ENCODE measurements around the gene EVL.

GRCh38 chr14:100066962-100067361 is 1.7 kb downstream of the EVL start:
- TF ChIP-seq, protein P1, sequence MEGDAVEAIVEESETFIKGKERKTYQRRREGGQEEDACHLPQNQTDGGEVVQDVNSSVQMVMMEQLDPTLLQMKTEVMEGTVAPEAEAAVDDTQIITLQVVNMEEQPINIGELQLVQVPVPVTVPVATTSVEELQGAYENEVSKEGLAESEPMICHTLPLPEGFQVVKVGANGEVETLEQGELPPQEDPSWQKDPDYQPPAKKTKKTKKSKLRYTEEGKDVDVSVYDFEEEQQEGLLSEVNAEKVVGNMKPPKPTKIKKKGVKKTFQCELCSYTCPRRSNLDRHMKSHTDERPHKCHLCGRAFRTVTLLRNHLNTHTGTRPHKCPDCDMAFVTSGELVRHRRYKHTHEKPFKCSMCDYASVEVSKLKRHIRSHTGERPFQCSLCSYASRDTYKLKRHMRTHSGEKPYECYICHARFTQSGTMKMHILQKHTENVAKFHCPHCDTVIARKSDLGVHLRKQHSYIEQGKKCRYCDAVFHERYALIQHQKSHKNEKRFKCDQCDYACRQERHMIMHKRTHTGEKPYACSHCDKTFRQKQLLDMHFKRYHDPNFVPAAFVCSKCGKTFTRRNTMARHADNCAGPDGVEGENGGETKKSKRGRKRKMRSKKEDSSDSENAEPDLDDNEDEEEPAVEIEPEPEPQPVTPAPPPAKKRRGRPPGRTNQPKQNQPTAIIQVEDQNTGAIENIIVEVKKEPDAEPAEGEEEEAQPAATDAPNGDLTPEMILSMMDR (conservative IDR thresholded peaks at IDR 0.05; ENCODE audit: low read length) = no peak
- no peak for TF ChIP-seq EZH2phosphoT487 (IDR thresholded peaks at IDR 0.05; ENCODE audit: borderline replicate concordance)

All from Loucy (cell line).